Left lung (tissue), 14 donors: ENCODE results near the gene SHD. TPM values are rescaled to one million over a fixed set of nuclear protein-coding genes. Genes with fewer than 3 reads are reported as not detected.
"Not testable (repeated sequence)": the region's sequence is repeated elsewhere in the genome, so short reads cannot be mapped to it uniquely, and the experiment has no call there.

Experiments used
- ATAC-seq: fragments of 200-7000 bp; cut with Tn5 transposase; one replicate; pipeline ENCODE4 v1.9.1; 2020; ENCODE audit warnings: moderate library complexity
- DNase-seq, 4 donors: peaks; one replicate each; pipeline ENCODE4 v3.0.0-alpha.2; 2013 to 2020
- H3K27ac ChIP-seq, 2 donors: fragments of 200-600 bp; sonication (generic) in 1 of 2; one replicate each; pipeline versions ENCODE4 v1.5.0 to v1.8.0; 2020 to 2021
- H3K27me3 ChIP-seq, 2 donors: fragments of 200-600 bp; sonication (generic) in 1 of 2; one replicate each; pipeline versions ENCODE4 v1.5.0 to v1.8.0; 2020 to 2021
- H3K36me3 ChIP-seq, 2 donors: fragments of 200-600 bp; sonication (generic) in 1 of 2; one replicate each; pipeline versions ENCODE4 v1.5.0 to v1.8.0; 2020 to 2021
- H3K4me1 ChIP-seq, 2 donors: fragments of 200-600 bp; one replicate each; pipeline ENCODE4 v1.8.0; 2021
- H3K4me3 ChIP-seq, 2 donors: fragments of 200-600 bp; sonication (generic) in 1 of 2; one replicate each; pipeline versions ENCODE4 v1.5.0 to v1.8.0; 2020 to 2021; ENCODE audit warnings: mild to moderate bottlenecking in 1 of 2
- H3K9me3 ChIP-seq, 2 donors: fragments of 200-600 bp; sonication (generic) in 1 of 2; one replicate each; pipeline versions ENCODE4 v1.5.0 to v1.8.0; 2020 to 2021
- intact Hi-C, 2 donors: fragments of 100-400 bp; cut with DNase I; formaldehyde crosslinking; loops; one replicate each; pipeline versions ENCODE4 v1.11.2 to v1.14.2; 2022
- long read RNA-seq, 12 donors: library from polyadenylated mRNA in 2 of 12; unstranded in 2 of 12; transcript quantifications; one replicate each; pipeline ENCODE4 v2.0.0 and lab custom pipeline, GENCODE V29; 2019 to 2026
- polyA plus RNA-seq, 6 donors: library from polyadenylated mRNA; unstranded; fragments of 120-200 nt; gene quantifications; one replicate each; pipeline ENCODE4 v1.2.1, GENCODE V29; 2013; ENCODE audit not compliant: insufficient read length in 6 of 6
- total RNA-seq, 2 donors: library from RNA; stranded (reverse); fragmentation: NEBNext Ultra II Directional; extraction: Animal tissue kit (Norgen Biotek cat#: 25700); gene quantifications; one replicate each; pipeline ENCODE4 v1.2.1, GENCODE V29; 2021
- TF ChIP-seq, protein P1 (sequence below), 2 donors: fragments of 200-600 bp; sonication (generic) in 1 of 2; IDR thresholded peaks; one replicate each; pipeline versions ENCODE4 v1.5.0 to v1.8.0; 2021; ENCODE audit warnings: antibody characterized with exemption in 2 of 2
- donor health status: DM: no; HTN: yes; CAD: no.
- donor health status: DM: no; HTN: no; CAD: no.

SHD gene
- total RNA-seq (not detected), polyA plus RNA-seq (under 1 TPM in 5 of 6 donors, not detected in 1; 0.21 to 0.28 (median 0.21) TPM)
- long read RNA-seq, donor 1 = 0 reads
- long read RNA-seq, donor 2 = 0 reads
- long read RNA-seq, donor 3 = 0 reads
- long read RNA-seq, donor 4 = 0 reads
- long read RNA-seq, donor 5 = 0 reads
- long read RNA-seq, donor 6 = 0 reads
- long read RNA-seq, donor 7 = 0 reads
- long read RNA-seq, donor 8, partial matches to known transcripts = 0 of 1 reads
- long read RNA-seq, donor 8, other reads (novel, unspliced or antisense) = 0 of 1 reads
- long read RNA-seq, donor 9 = 0 reads
- long read RNA-seq, donor 10 = 0 reads
- long read RNA-seq, donor 11 = 0 reads
- long read RNA-seq, donor 12 = 0 reads

- intact Hi-C loops = no loop called here
- ATAC-seq (no peak), DNase-seq (peak in 1 of 4 donors; percentile 28)
- H3K27me3 ChIP-seq = peaks cover 28 to 67% of the 10 kb centered on the region in 2 donors
- no peaks in the 10 kb centered on the region for H3K9me3 ChIP-seq
- no peak within 1 kb of the TSS for H3K27ac ChIP-seq
- no peaks in the 10 kb centered on the region for H3K36me3 ChIP-seq
- H3K4me3 ChIP-seq = no peak within 1 kb of the TSS
- H3K4me1 ChIP-seq = peaks cover 8 to 13% of the 10 kb centered on the region in 2 donors
- TF ChIP-seq, protein P1, sequence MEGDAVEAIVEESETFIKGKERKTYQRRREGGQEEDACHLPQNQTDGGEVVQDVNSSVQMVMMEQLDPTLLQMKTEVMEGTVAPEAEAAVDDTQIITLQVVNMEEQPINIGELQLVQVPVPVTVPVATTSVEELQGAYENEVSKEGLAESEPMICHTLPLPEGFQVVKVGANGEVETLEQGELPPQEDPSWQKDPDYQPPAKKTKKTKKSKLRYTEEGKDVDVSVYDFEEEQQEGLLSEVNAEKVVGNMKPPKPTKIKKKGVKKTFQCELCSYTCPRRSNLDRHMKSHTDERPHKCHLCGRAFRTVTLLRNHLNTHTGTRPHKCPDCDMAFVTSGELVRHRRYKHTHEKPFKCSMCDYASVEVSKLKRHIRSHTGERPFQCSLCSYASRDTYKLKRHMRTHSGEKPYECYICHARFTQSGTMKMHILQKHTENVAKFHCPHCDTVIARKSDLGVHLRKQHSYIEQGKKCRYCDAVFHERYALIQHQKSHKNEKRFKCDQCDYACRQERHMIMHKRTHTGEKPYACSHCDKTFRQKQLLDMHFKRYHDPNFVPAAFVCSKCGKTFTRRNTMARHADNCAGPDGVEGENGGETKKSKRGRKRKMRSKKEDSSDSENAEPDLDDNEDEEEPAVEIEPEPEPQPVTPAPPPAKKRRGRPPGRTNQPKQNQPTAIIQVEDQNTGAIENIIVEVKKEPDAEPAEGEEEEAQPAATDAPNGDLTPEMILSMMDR (IDR thresholded peaks at IDR 0.05) = no peak
Observed at GRCh38 chr19:4278419-4279266, at the start of gene SHD. Gene SHD (plus strand): TSS chr19:4279266. CDS start chr19:4280064, 798 bp downstream.

- Histone ChIP-seq H3K4me1 (peaks cover 2 to 14% of the 10 kb centered on the region in 2 donors), H3K27me3 (peaks cover 0 to 87% of the 10 kb centered on the region in 2 donors)
- ATAC-seq, H3K27ac ChIP-seq, H3K9me3 ChIP-seq, H3K4me3 ChIP-seq, DNase-seq, intact Hi-C loops, H3K36me3 ChIP-seq: not testable (repeated sequence)
Observed at GRCh38 chr19:4230237-4230636, 48.8 kb upstream of the SHD start.

DNA sequence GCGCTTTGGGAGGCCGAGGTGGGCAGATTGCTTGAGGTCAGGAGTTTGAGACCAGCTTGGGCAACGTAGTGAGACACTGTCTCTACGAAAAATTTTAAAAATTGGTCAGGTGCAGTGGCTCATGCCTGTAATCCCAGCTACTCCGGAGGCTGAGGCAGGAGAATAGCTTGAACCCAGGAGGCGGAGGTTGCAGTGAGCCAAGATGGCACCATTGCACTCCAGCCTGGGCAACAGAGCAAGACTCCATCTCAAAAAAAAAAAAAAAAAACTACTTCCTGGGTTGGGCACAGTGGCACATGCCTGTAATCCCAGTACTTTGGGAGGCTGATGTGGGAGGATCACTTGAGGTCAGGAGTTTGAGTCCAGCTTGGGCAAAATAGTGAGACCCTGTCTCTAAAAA, 47.5 kb upstream of the SHD start:
- H3K9me3 ChIP-seq, H3K4me3 ChIP-seq, H3K36me3 ChIP-seq, DNase-seq, ATAC-seq, intact Hi-C loops, H3K27ac ChIP-seq: not testable (repeated sequence)
- Histone ChIP-seq H3K27me3 (peaks cover 0 to 81% of the 10 kb centered on the region in 2 donors), H3K4me1 (peaks cover 2 to 14% of the 10 kb centered on the region in 2 donors)

DNA sequence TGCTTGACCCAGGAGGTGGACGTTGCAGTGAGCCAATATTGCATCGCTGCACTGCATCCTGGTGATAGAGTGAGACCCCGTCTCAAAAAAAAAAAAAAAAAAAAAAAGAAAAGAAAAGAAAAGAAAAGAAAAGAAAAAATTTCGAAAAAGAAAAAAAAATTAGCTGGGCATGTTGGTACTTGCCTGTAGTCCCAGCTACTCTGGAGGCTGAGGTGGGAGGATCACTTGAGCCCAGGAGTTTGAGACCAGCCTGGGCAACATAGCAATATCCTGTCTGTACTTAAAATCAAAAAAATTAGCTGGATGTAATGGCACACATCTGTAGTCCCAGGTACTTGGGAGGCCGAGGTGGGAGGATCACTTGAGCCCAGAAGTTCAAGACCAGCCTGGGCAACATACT, 46.9 kb upstream of the SHD start:
- H3K27ac ChIP-seq, H3K4me3 ChIP-seq, H3K36me3 ChIP-seq, DNase-seq, H3K9me3 ChIP-seq, intact Hi-C loops, ATAC-seq: not testable (repeated sequence)
- Histone ChIP-seq H3K27me3 (peaks cover 0 to 77% of the 10 kb centered on the region in 2 donors), H3K4me1 (peaks cover 2 to 14% of the 10 kb centered on the region in 2 donors)

DNA sequence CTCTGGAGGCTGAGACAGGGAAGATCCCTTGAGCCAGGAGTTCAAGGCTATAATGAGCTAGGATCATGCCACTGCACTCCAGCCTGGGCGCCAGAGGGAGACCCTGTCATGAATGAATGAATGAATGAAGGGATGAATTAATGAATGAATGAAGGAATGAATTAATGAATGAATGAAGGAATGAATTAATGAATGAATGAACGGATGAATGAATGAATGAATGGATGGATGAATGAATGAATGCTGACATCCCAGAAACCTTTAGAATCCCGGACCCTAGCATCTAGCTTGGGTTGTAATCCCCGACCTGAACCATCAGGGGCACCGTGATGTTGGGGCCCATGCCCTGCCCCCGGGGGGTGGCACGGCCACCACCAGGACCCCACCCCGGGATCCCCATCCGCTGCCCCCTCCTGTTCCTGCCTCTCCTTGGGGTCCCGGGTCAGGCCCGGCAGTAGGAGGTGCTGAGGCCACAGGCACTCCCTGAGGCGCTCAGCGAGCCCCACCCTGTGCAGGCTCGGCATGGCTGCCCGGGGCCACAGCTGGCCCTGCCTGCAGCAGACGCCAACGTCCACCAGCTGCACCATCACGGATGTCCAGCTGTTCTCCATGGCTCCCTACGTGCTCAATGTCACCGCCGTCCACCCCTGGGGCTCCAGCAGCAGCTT, 46.3 kb upstream of the SHD start:
- Histone ChIP-seq H3K27me3 (peaks cover 0 to 76% of the 10 kb centered on the region in 2 donors), H3K36me3 (no peaks in the 10 kb centered on the region), H3K4me1 (peaks cover 2 to 14% of the 10 kb centered on the region in 2 donors), H3K27ac (no peak overlapping the region), H3K4me3 (no peak overlapping the region), H3K9me3 (no peaks in the 10 kb centered on the region)
- intact Hi-C loops = no loop called here
- no peak for DNase-seq
- TF ChIP-seq, protein P1 (IDR thresholded peaks at IDR 0.05) = no peak
- ATAC-seq = no peak

DNA sequence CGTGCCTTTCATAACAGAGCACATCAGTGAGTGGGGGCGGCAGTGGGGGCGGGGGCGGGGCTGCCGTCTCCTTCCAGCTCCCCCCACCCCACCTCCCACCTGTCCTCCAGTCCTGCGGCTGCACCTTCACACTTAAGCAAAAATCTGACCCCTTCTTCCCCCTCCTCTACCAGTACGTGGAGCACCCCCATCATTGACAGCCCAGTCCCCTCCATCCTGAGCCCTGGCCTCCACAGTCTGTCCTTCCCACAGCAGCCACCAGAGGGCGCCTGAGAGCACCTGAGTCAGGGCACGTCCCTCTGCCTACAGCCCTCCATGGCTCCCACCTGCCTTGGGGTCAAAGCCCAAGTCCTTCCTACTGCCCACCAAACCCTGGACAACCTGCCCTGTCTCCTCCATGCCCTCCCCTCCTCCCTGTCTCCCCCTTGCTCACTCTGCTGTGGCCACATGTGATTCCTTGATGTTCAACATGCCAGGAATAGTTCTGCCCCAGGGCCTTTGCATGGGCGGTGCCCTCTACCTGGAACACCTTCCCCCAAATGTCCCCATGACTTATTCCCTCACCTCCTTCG, 45.7 kb upstream of the SHD start:
- intact Hi-C loops = no loop called here
- peak; percentile 56 for ATAC-seq
- DNase-seq = peak in 2 of 4 donors; percentile 44 to 94

More for the DNA sequence above, 45.7 kb upstream of the SHD start:
- Histone ChIP-seq H3K27ac (no peak overlapping the region), H3K9me3 (no peaks in the 10 kb centered on the region), H3K36me3 (no peaks in the 10 kb centered on the region), H3K4me3 (no peak overlapping the region), H3K27me3 (peaks cover 0 to 74% of the 10 kb centered on the region in 2 donors), H3K4me1 (peaks cover 2 to 14% of the 10 kb centered on the region in 2 donors)
- TF ChIP-seq, protein P1 (IDR thresholded peaks at IDR 0.05) = peak; percentile 28 to 76
